GM23338 (cell line): Measurements from ENCODE around the gene IGFBP4. TPM values are rescaled to one million over a fixed set of nuclear protein-coding genes. Genes with fewer than 3 reads are reported as not detected.

ENCODE experiments used
- ATAC-seq: fragments of 200-7000 bp; cut with Tn5 transposase; 3 replicates; pipeline ENCODE4 v1.9.1; 2020
- DNase-seq: peaks from one replicate; pipeline ENCODE4 v3.0.0-alpha.2; 2015; ENCODE audit warnings: low spot score
- H2AFZ ChIP-seq: fragments of 200-600 bp; sonication (generic); 2 replicates; pipeline ENCODE4 v1.8.0; 2016; ENCODE audit warnings: antibody characterized with exemption, mild to moderate bottlenecking, moderate library complexity
- H3F3A ChIP-seq: fragments of 200-600 bp; sonication (generic); replicated peaks from 2 replicates; pipeline ENCODE4 v1.8.0; 2017; ENCODE audit warnings: antibody characterized with exemption, mixed run types, low read depth
- H3K27ac ChIP-seq: fragments of 200-600 bp; sonication (generic); 2 replicates; pipeline ENCODE4 v1.6.1; 2016; ENCODE audit warnings: low read depth
- H3K27me3 ChIP-seq: fragments of 200-600 bp; sonication (generic); 2 replicates; pipeline ENCODE4 v1.8.0; 2016; ENCODE audit warnings: mild to moderate bottlenecking, mixed run types, moderate library complexity; ENCODE audit not compliant: insufficient read depth
- H3K36me3 ChIP-seq: fragments of 200-600 bp; sonication (generic); 2 replicates; pipeline ENCODE4 v1.8.0; 2016; ENCODE audit warnings: mild to moderate bottlenecking; ENCODE audit not compliant: insufficient read depth
- H3K4me1 ChIP-seq: fragments of 200-600 bp; sonication (generic); 2 replicates; pipeline ENCODE4 v1.8.0; 2016; ENCODE audit warnings: mild to moderate bottlenecking, moderate library complexity; ENCODE audit not compliant: insufficient read depth
- H3K4me2 ChIP-seq: fragments of 200-600 bp; sonication (generic); 2 replicates; pipeline ENCODE4 v1.7.1; 2017; ENCODE audit warnings: mixed run types
- H3K4me3 ChIP-seq: fragments of 200-600 bp; sonication (generic); 2 replicates; pipeline ENCODE4 v1.6.1; 2016; ENCODE audit warnings: mixed run types
- H3K79me2 ChIP-seq: fragments of 200-600 bp; sonication (generic); replicated peaks from 2 replicates; pipeline ENCODE4 v1.8.0; 2017; ENCODE audit warnings: mild to moderate bottlenecking; ENCODE audit not compliant: insufficient read depth
- H3K9me2 ChIP-seq: fragments of 200-600 bp; sonication (generic); 2 replicates; pipeline ENCODE4 v1.8.0; 2017; ENCODE audit not compliant: insufficient read depth
- H4K20me1 ChIP-seq: fragments of 200-600 bp; sonication (generic); replicated peaks from 2 replicates; pipeline ENCODE4 v1.8.0; 2017; ENCODE audit warnings: mild to moderate bottlenecking; ENCODE audit not compliant: insufficient read depth
- H3K27ac Mint-ChIP-seq: 2 replicates; pipeline ENCODE4 v1.8.0; 2020; ENCODE audit warnings: inconsistent platforms, mild to moderate bottlenecking, moderate library complexity, mixed read lengths
- H3K27me3 Mint-ChIP-seq: 3 replicates; pipeline ENCODE4 v1.8.0; 2022; ENCODE audit warnings: low read depth, mild to moderate bottlenecking, moderate library complexity, mixed read lengths, inconsistent platforms; ENCODE audit not compliant: insufficient read depth, poor library complexity
- H3K36me3 Mint-ChIP-seq: 3 replicates; pipeline ENCODE4 v1.8.0; 2021; ENCODE audit warnings: low read depth, mild to moderate bottlenecking, inconsistent platforms, moderate library complexity, mixed read lengths
- H3K4me1 Mint-ChIP-seq: 3 replicates; pipeline ENCODE4 v1.8.0; 2020; ENCODE audit warnings: mild to moderate bottlenecking, inconsistent platforms, mixed read lengths
- H3K4me3 Mint-ChIP-seq: 3 replicates; pipeline ENCODE4 v1.8.0; 2021; ENCODE audit warnings: moderate library complexity, mild to moderate bottlenecking, inconsistent platforms, mixed read lengths
- H3K9me3 Mint-ChIP-seq: 3 replicates; pipeline ENCODE4 v1.8.0; 2020; ENCODE audit warnings: moderate library complexity, mild to moderate bottlenecking, inconsistent platforms, mixed read lengths
- JUNB ChIP-seq: IDR thresholded peaks from one replicate; pipeline ENCODE4 v1.6.1; 2016; ENCODE audit warnings: antibody characterized with exemption; ENCODE audit not compliant: unreplicated experiment
- NANOG ChIP-seq: IDR thresholded peaks from 2 replicates; pipeline ENCODE4 v1.6.1; 2016; ENCODE audit warnings: antibody characterized with exemption, borderline replicate concordance
- ZNF114 ChIP-seq: fragments of 250-450 bp; sonication (Bioruptor Pico); IDR thresholded peaks from 2 replicates; pipeline ENCODE4 v1.5.0; 2020; ENCODE audit warnings: mild to moderate bottlenecking, moderate library complexity
- ZNF331 ChIP-seq: fragments of 250-450 bp; sonication (Bioruptor Pico); IDR thresholded peaks from 2 replicates; pipeline ENCODE4 v1.5.0; 2020; ENCODE audit warnings: low read depth, mild to moderate bottlenecking, moderate library complexity
- polyA plus RNA-seq: library from polyadenylated mRNA; unstranded; fragments of >200 nt; fragmentation: Nextera tagmentation; extraction: Ambion mirVana; gene quantifications from 2 replicates; pipeline ENCODE4 v1.2.1, GENCODE V29; 2016
- total RNA-seq: library from RNA; depleted of rRNA; stranded (reverse); fragments of >200 nt; shearing (Covaris generic); gene quantifications from 2 replicates; pipeline ENCODE4 v1.2.3, GENCODE V29; 2014
- TF ChIP-seq, protein P1 (sequence below): IDR thresholded peaks from 2 replicates; pipeline ENCODE4 v1.6.1; 2016; ENCODE audit warnings: antibody characterized with exemption
- TF ChIP-seq, protein P2 (sequence below), 2 experiments: fragments of 200-600 bp in 1 of 2; sonication (generic) in 1 of 2; conservative IDR thresholded peaks; 2 replicates each; pipeline versions ENCODE4 v1.5.1 to v1.6.1; 2016 to 2017; ENCODE audit warnings: antibody characterized with exemption in 2 of 2, low read depth in 2 of 2, mild to moderate bottlenecking in 2 of 2, moderate library complexity in 1 of 2
- TF ChIP-seq, protein P3 (sequence below): IDR thresholded peaks from one replicate; pipeline ENCODE4 v1.6.1; 2018; ENCODE audit warnings: antibody characterized with exemption; ENCODE audit not compliant: unreplicated experiment

Gene IGFBP4
- total and polyA plus RNA-seq, 2 experiments from 2014 or later, result 38.7 to 78.9 TPM

DNA sequence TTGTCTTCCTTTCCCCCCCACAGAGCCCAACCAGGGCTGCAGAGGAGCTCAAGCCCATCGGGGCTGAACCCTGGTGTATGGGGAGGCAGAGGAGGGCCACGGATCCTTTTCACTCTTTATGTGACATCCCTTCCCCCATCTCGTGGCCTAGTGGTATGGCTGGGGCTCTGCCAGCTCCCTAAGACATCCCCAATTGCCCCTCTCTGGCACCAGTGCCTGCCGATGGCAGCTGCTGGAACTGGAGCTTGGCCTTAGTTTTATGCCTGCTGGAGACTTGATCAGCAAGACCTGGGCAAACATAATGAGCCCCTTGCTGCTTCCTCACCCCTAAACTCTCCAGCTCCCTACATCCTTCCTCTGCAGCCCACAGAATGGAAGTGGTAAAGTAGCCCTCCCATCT, 17.5 kb upstream of the IGFBP4 start (continued):
- TF ChIP-seq, protein P1, sequence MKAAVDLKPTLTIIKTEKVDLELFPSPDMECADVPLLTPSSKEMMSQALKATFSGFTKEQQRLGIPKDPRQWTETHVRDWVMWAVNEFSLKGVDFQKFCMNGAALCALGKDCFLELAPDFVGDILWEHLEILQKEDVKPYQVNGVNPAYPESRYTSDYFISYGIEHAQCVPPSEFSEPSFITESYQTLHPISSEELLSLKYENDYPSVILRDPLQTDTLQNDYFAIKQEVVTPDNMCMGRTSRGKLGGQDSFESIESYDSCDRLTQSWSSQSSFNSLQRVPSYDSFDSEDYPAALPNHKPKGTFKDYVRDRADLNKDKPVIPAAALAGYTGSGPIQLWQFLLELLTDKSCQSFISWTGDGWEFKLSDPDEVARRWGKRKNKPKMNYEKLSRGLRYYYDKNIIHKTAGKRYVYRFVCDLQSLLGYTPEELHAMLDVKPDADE, result no peak

DNA sequence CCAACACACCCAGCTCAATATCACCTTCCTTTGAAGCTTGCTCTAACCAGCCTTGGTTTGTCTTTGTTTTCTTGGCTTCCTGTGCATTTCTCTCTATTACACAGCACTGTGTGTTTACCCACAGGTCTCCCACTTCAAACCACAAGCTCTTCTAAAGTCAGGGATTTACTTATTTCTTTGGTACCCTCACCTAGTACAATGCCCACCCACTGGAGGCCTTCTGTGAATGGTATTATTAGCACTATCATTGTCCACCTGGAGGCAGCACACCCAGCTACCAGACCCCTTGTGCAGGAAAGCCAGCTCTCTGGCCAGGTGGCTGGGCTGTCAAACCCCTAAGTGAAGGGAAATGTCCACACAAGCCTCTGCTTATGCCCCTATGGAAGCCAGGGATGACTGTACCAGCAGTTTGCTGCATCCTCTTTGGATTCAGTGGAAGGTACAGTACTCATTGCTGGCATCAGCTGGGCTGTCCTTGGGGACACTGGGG, 16.2 kb upstream of the IGFBP4 start:
- Histone ChIP-seq H3K9me2 (no peaks in the 10 kb centered on the region), H2AFZ (no peak overlapping the region), H3F3A (peaks cover 3% of the 10 kb centered on the region; the same call in 1 of the 2 replicates), H3K4me2 (no peak overlapping the region), H3K36me3 (no peaks in the 10 kb centered on the region), H3K27me3 (no peaks in the 10 kb centered on the region), H3K27ac (no peak overlapping the region), H3K4me3 (no peak overlapping the region), H3K79me2 (no peaks in the 10 kb centered on the region), H4K20me1 (no peaks in the 10 kb centered on the region), H3K4me1 (peaks cover 14% of the 10 kb centered on the region)
- H3K4me3 Mint-ChIP-seq, result no peak overlapping the region
- TF ChIP-seq, protein P2, sequence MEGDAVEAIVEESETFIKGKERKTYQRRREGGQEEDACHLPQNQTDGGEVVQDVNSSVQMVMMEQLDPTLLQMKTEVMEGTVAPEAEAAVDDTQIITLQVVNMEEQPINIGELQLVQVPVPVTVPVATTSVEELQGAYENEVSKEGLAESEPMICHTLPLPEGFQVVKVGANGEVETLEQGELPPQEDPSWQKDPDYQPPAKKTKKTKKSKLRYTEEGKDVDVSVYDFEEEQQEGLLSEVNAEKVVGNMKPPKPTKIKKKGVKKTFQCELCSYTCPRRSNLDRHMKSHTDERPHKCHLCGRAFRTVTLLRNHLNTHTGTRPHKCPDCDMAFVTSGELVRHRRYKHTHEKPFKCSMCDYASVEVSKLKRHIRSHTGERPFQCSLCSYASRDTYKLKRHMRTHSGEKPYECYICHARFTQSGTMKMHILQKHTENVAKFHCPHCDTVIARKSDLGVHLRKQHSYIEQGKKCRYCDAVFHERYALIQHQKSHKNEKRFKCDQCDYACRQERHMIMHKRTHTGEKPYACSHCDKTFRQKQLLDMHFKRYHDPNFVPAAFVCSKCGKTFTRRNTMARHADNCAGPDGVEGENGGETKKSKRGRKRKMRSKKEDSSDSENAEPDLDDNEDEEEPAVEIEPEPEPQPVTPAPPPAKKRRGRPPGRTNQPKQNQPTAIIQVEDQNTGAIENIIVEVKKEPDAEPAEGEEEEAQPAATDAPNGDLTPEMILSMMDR (conservative IDR thresholded peaks at IDR 0.05; ENCODE audit: low read depth in 2 of 2), result peak in 1 of 2 experiments; percentile 12; a peak in 1 of 4 replicates
- no peak for TF ChIP-seq ZNF114 (CRISPR knock-in tag)
- TF ChIP-seq, protein P3, sequence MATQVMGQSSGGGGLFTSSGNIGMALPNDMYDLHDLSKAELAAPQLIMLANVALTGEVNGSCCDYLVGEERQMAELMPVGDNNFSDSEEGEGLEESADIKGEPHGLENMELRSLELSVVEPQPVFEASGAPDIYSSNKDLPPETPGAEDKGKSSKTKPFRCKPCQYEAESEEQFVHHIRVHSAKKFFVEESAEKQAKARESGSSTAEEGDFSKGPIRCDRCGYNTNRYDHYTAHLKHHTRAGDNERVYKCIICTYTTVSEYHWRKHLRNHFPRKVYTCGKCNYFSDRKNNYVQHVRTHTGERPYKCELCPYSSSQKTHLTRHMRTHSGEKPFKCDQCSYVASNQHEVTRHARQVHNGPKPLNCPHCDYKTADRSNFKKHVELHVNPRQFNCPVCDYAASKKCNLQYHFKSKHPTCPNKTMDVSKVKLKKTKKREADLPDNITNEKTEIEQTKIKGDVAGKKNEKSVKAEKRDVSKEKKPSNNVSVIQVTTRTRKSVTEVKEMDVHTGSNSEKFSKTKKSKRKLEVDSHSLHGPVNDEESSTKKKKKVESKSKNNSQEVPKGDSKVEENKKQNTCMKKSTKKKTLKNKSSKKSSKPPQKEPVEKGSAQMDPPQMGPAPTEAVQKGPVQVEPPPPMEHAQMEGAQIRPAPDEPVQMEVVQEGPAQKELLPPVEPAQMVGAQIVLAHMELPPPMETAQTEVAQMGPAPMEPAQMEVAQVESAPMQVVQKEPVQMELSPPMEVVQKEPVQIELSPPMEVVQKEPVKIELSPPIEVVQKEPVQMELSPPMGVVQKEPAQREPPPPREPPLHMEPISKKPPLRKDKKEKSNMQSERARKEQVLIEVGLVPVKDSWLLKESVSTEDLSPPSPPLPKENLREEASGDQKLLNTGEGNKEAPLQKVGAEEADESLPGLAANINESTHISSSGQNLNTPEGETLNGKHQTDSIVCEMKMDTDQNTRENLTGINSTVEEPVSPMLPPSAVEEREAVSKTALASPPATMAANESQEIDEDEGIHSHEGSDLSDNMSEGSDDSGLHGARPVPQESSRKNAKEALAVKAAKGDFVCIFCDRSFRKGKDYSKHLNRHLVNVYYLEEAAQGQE, result no peak
- TF ChIP-seq NANOG, result no peak
- TF ChIP-seq ZNF331, result no peak
- TF ChIP-seq JUNB, result no peak
- ATAC-seq, result no peak
- peaks cover 25% of the 10 kb centered on the region for H3K4me1 Mint-ChIP-seq
- peaks cover 5% of the 10 kb centered on the region; the same call in 1 of the 3 replicates for H3K36me3 Mint-ChIP-seq
- no peak overlapping the region for H3K27ac Mint-ChIP-seq
- DNase-seq, result no peak
- peaks cover 9% of the 10 kb centered on the region for H3K9me3 Mint-ChIP-seq
- peaks cover 12% of the 10 kb centered on the region for H3K27me3 Mint-ChIP-seq
